Panc1 (cell line): ENCODE data around the gene RUNX1.

Experiments
- CTCF ChIP-seq: fragments of 450-650 bp; IDR thresholded peaks from 2 replicates; pipeline ENCODE4 v1.5.1; 2017; ENCODE audit warnings: mild to moderate bottlenecking
- SIN3A ChIP-seq: IDR thresholded peaks from 2 replicates; pipeline ENCODE4 v1.6.1; 2012; ENCODE audit warnings: low read depth, mild to moderate bottlenecking, low read length, moderate library complexity, borderline replicate concordance; ENCODE audit not compliant: insufficient read depth

- TF ChIP-seq CTCF (no peak), SIN3A (no peak)
These were observed 28.2 kb downstream of the RUNX1 start for GRCh38 chr21:35020902-35021301.
